Transverse colon (tissue), 4 donors: ENCODE data around the gene ZNF609. TPM values are rescaled to one million over a fixed set of nuclear protein-coding genes. Genes with fewer than 3 reads are reported as not detected.

ENCODE experiments used
- DNase-seq: peaks from one replicate; pipeline ENCODE4 v3.0.0-alpha.2; 2019
- H3K27ac ChIP-seq, 4 donors: fragments of 200-600 bp; sonication (generic); 2 replicates each; pipeline ENCODE4 v1.5.1; 2016 to 2018; ENCODE audit warnings: inconsistent platforms in 4 of 4
- H3K27me3 ChIP-seq: fragments of 200-600 bp; sonication (generic); 2 replicates; pipeline ENCODE4 v1.5.1; 2017; ENCODE audit warnings: inconsistent platforms
- H3K36me3 ChIP-seq, 4 donors: fragments of 200-600 bp; sonication (generic); 2 replicates each; pipeline ENCODE4 v1.5.1; 2017 to 2019; ENCODE audit warnings: inconsistent platforms in 4 of 4
- H3K4me1 ChIP-seq, 4 donors: fragments of 200-600 bp; sonication (generic); 2 replicates each; pipeline ENCODE4 v1.5.1; 2017 to 2020; ENCODE audit warnings: inconsistent platforms in 4 of 4
- H3K4me3 ChIP-seq, 4 donors: fragments of 200-600 bp; sonication (generic); 1 replicate in 1 of 4; 2 replicates in 3 of 4; pipeline versions ENCODE4 v1.5.1 to v1.6.1; 2017 to 2019; ENCODE audit warnings: inconsistent platforms in 4 of 4
- H3K9me3 ChIP-seq, 2 donors: fragments of 200-600 bp; sonication (generic); 2 replicates each; pipeline ENCODE4 v1.5.1; 2017 to 2019; ENCODE audit warnings: inconsistent platforms in 2 of 2
- EP300 ChIP-seq: sonication (generic); formaldehyde crosslinking; IDR thresholded peaks from one replicate; pipeline ENCODE4 v1.6.1; 2017; ENCODE audit warnings: antibody characterized with exemption, low read depth
- POLR2A ChIP-seq: fragments of 450-650 bp; IDR thresholded peaks from one replicate; pipeline ENCODE4 v1.6.1; 2016; ENCODE audit warnings: antibody characterized with exemption, mild to moderate bottlenecking, moderate library complexity
- POLR2AphosphoS5 ChIP-seq, 3 donors: sonication (generic); formaldehyde crosslinking; IDR thresholded peaks; one replicate each; pipeline ENCODE4 v1.6.1; 2016; ENCODE audit warnings: antibody characterized with exemption in 3 of 3
- WGBS, 2 donors: methylation state at CpG; one replicate each; pipeline ENCODE4 v1.1.5; 2018; ENCODE audit warnings: low coverage in 1 of 2; 5-methylcytosine and 5-hydroxymethylcytosine counted together
- in situ Hi-C, 4 donors: fragments of 200-750 bp; cut with MboI; loops; one replicate each; pipeline versions ENCODE4 v1.15.0 to v1.15.1; 2017; ENCODE audit warnings: low sequenced_read_pairs in 3 of 4, low pct_ligation_motif_present in 1 of 4, low pct_unique_long_range_greater_than_20kb in 1 of 4
- intact Hi-C: fragments of 100-400 bp; cut with DNase I; formaldehyde crosslinking; loops from one replicate; pipeline ENCODE4 v1.15.1; 2023; ENCODE audit warnings: low total_unique reads
- total RNA-seq, 4 donors: library from RNA; depleted of rRNA; stranded (reverse); fragments of >200 nt; gene quantifications; one replicate each; pipeline ENCODE4 v1.1.0, GENCODE V29; 2016
- TF ChIP-seq, protein P1 (sequence below), 5 experiments: fragments of 200-600 bp in 3 of 5; fragments of 450-650 bp in 2 of 5; sonication (generic) in 3 of 5; IDR thresholded peaks; 1 replicate in 2 of 5; 2 replicates in 3 of 5; pipeline ENCODE4 v1.5.1; 2016 to 2017; ENCODE audit warnings: antibody characterized with exemption in 5 of 5, inconsistent platforms in 3 of 5, mild to moderate bottlenecking in 2 of 5, moderate library complexity in 1 of 5

The ZNF609 gene
- total RNA-seq, 4 donors from 2014 or later = 16.1 to 34.8 (median 28.2) TPM

DNA sequence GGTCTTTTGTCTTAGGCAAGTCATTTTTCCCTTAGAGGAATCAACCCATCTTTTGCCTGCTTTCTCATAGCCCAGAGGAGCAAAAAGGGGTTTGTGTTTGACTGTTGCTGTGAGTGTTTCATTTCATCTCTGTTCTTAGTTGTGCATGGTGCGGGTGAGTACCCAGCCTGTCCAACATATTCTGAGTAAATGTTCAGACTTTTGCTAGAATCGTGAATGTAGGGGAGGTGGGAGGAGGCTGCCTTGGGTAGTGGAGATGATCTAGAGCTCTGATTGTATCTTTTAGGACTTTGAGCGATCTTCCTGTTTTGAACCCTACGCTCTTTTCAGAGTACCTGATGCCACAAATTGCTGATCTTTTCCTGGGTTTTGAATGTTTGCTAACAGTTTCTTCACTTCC is 123.1 kb downstream of the ZNF609 start:
- TF ChIP-seq POLR2AphosphoS5 (IDR thresholded peaks at IDR 0.05) = no peak
- TF ChIP-seq, protein P1, sequence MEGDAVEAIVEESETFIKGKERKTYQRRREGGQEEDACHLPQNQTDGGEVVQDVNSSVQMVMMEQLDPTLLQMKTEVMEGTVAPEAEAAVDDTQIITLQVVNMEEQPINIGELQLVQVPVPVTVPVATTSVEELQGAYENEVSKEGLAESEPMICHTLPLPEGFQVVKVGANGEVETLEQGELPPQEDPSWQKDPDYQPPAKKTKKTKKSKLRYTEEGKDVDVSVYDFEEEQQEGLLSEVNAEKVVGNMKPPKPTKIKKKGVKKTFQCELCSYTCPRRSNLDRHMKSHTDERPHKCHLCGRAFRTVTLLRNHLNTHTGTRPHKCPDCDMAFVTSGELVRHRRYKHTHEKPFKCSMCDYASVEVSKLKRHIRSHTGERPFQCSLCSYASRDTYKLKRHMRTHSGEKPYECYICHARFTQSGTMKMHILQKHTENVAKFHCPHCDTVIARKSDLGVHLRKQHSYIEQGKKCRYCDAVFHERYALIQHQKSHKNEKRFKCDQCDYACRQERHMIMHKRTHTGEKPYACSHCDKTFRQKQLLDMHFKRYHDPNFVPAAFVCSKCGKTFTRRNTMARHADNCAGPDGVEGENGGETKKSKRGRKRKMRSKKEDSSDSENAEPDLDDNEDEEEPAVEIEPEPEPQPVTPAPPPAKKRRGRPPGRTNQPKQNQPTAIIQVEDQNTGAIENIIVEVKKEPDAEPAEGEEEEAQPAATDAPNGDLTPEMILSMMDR (IDR thresholded peaks at IDR 0.05) = no peak
- no peak for TF ChIP-seq POLR2A
- DNase-seq = no peak
- 71 to 94% methylated on average over 4 of the region's 4 CpGs for WGBS, 2 donors
- H3K36me3 ChIP-seq = no peaks in the 10 kb centered on the region
- H3K27ac ChIP-seq = no peak overlapping the region
- in situ Hi-C loops = no loop called here
- H3K4me1 ChIP-seq = peaks cover 0 to 38% (median 3%) of the 10 kb centered on the region in 4 donors
- no peak overlapping the region for H3K4me3 ChIP-seq
- H3K9me3 ChIP-seq = peaks cover 5 to 6% of the 10 kb centered on the region in 2 donors
- intact Hi-C loops = no loop called here
- no peaks in the 10 kb centered on the region for H3K27me3 ChIP-seq

DNA sequence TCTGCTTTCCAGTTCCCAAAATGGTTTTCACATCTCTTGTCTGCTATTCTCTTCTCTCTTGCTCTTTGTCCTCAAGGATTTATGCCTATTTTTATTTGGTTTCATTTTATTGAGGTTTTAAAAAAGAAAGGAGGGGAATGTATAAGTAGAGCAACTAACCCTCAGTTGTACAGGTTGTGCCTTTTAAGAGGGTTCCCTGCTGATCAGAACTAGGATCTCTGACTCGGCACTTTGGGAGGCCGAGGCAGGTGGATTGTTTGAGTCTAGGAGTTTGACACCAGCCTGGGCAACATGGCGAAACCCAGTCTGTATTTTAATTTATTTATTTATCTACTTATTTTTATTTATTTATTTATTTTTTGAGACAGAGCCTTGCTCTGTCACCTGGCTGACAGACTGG is 123.6 kb downstream of the ZNF609 start:
- no peak overlapping the region for H3K4me3 ChIP-seq
- in situ Hi-C loops (no loop called here), intact Hi-C loops (no loop called here)
- H3K4me1 ChIP-seq = peaks cover 0 to 38% (median 3%) of the 10 kb centered on the region in 4 donors
- no peaks in the 10 kb centered on the region for H3K36me3 ChIP-seq
- H3K27me3 ChIP-seq = no peaks in the 10 kb centered on the region
- no peak overlapping the region for H3K27ac ChIP-seq
- DNase-seq = no peak
- H3K9me3 ChIP-seq = peaks cover 5 to 6% of the 10 kb centered on the region in 2 donors
- 97 to 100% methylated on average over 2 to 3 of the region's 3 CpGs for WGBS, 2 donors
- no peak for TF ChIP-seq POLR2A
- TF ChIP-seq POLR2AphosphoS5 (IDR thresholded peaks at IDR 0.05) = no peak
- TF ChIP-seq EP300 = no peak
- TF ChIP-seq, protein P1 (IDR thresholded peaks at IDR 0.05) = no peak

DNA sequence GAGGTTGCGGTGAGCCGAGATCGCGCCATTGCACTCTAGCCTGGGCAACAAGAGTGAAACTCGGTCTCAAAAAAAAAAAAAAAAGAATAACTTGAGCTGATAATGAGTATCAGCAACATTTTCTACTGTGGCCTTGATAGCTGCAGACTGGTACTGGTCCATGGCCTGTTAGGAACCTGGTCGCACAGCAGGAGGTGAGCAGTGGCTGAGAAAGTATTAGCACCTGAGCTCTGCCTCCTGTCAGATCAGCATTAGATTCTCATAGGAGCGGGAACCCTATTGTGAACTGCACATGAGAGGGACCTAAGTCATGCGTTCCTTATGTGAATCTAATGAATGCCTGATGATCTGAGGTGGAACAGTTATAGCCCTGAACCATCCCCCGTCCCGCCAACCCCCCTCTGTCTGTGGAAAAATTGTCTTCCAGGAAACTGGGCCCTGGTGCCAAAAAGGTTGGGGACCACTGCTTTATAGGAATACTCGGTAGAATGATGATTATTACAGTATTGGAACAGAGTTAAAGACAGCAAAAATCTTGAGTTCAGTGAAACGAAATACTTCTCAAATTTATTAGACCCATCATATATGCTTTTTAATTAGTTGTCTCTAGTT is 126.0 kb downstream of the ZNF609 start:
- TF ChIP-seq POLR2A (no peak), POLR2AphosphoS5 (IDR thresholded peaks at IDR 0.05) (no peak), EP300 (no peak)
- TF ChIP-seq, protein P1 (IDR thresholded peaks at IDR 0.05) = no peak

DNA sequence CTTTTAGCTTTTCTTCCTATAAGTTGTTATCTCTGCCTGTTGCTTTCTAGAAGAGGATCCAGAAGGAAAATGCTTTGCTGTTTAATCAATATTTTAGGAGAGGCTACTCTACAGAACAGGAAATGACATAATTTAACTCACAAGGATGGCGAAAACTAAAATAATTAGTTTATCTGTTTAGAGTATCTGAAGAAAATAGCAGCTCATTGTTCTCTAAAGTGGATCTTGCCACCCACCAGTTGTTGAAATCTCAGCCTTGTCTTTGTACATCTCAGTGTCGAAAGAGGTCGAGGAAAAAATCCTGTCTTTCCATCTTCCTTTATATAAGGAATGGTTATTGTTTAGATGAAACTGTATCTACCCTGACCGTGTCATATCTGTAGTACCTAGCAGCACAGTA is 126.6 kb downstream of the ZNF609 start:
- Histone ChIP-seq H3K4me1 (peaks cover 0 to 38% (median 3%) of the 10 kb centered on the region in 4 donors), H3K27me3 (no peaks in the 10 kb centered on the region), H3K9me3 (no peaks in the 10 kb centered on the region), H3K36me3 (no peaks in the 10 kb centered on the region), H3K27ac (no peak overlapping the region), H3K4me3 (no peak overlapping the region)
- no peak for DNase-seq
- TF ChIP-seq, protein P1 (IDR thresholded peaks at IDR 0.05) = no peak
- TF ChIP-seq POLR2AphosphoS5 (IDR thresholded peaks at IDR 0.05) (no peak), POLR2A (no peak), EP300 (no peak)
- intact Hi-C loops = no loop called here
- in situ Hi-C loops = no loop called here
- 73 to 86% methylated on average over 4 of the region's 4 CpGs for WGBS, 2 donors

More for the DNA sequence above, 126.0 kb downstream of the ZNF609 start:
- no peak for DNase-seq
- Histone ChIP-seq H3K9me3 (no peaks in the 10 kb centered on the region), H3K36me3 (no peaks in the 10 kb centered on the region), H3K4me3 (no peak overlapping the region), H3K27me3 (no peaks in the 10 kb centered on the region), H3K27ac (no peak overlapping the region), H3K4me1 (peaks cover 0 to 38% (median 3%) of the 10 kb centered on the region in 4 donors)
- WGBS, 2 donors = 89% methylated on average over 6 to 12 of the region's 12 CpGs
- intact Hi-C loops = no loop called here
- in situ Hi-C loops = no loop called here
